ENCODE measurements around the gene CDC5L. TPM values are rescaled to one million over a fixed set of nuclear protein-coding genes. Genes with fewer than 3 reads are reported as not detected.
A peak's percentile ranks its signal among the peaks of the same experiment; 100 is the strongest.
"Not testable (repeated sequence)": the region's sequence is repeated elsewhere in the genome, so short reads cannot be mapped to it uniquely, and the experiment has no call there.

The CDC5L gene
- total and polyA plus RNA-seq, 4 experiments from 2014 or later, result 9.8 to 22.4 (median 19.3) TPM

DNA sequence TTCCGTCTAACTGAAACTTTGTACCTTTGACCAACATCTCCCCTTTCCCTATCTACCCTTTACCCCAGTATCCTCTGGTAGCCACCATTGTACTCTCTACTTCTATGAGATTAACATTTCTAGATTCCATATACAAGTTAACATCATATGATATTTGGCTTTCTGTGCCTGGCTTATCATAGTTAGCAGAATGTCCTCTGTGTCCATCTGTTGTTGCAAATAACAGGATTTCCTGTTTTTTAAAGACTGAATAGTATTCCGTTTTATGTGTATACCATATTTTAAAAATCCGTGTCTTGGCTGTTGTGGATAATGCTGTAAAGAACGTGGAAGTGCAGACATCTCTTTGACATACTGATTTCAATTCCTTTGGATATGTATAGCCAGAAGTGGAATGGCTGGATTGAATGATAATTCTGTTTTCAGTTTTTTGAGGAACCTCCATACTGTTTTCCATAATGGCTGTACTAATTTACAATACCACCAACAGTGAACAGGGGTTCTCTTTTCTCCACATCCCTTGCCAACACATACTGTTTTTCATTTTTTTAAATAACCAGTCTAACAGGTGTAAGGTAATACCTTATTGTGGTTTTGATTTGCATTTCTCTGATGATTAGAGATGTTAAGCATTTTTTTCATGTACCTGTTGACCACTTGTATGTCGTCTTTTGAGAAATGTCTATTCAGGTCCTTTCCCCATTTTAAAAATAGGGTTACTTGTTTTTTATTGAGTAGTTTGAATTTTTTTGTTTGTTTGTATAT lies 53.8 kb downstream of the CDC5L start:
- peaks cover 6 to 18% (median 16%) of the 10 kb centered on the region in 4 donors for H3K4me1 Mint-ChIP-seq
- H3K27me3 ChIP-seq (ENCODE audit: insufficient read depth, low read length), result no peaks in the 10 kb centered on the region
- no peak overlapping the region for H3K27ac Mint-ChIP-seq
- H3K9me3 Mint-ChIP-seq, result peaks cover 4 to 29% (median 22%) of the 10 kb centered on the region in 8 donors
- H3K4me3 ChIP-seq (ENCODE audit: low read length in 2 of 2), result no peak overlapping the region
- intact Hi-C loops (cut with micrococcal nuclease), result no loop called here
- peaks cover 81 to 87% of the 10 kb centered on the region in 2 donors for H3K36me3 Mint-ChIP-seq
- H3K4me1 ChIP-seq (ENCODE audit: insufficient read depth, low read length), result no peaks in the 10 kb centered on the region
- H3K36me3 ChIP-seq (ENCODE audit: insufficient read depth, low read length), result peaks cover 10% of the 10 kb centered on the region
- ChIA-PET POLR2A (ENCODE audit: partially characterized antibody) (no interaction called here), CTCF (ENCODE audit: partially characterized antibody) (interaction anchor here (0.9 kb wide), 1 partner anchor 17 kb away, joined by 3 read pairs; no protein-coding TSS in a partner anchor)
- no peak for DNase-seq
- H3K27ac ChIP-seq (ENCODE audit: low read depth, low read length), result no peak overlapping the region
- peak overlapping the region in 1 of 8 donors; percentile 5 for H3K4me3 Mint-ChIP-seq
- no peaks in the 10 kb centered on the region for H3K27me3 Mint-ChIP-seq
- H3K9me3 ChIP-seq (ENCODE audit: control insufficient read depth in 1 of 2, low read length in 2 of 2), result no peaks in the 10 kb centered on the region

DNA sequence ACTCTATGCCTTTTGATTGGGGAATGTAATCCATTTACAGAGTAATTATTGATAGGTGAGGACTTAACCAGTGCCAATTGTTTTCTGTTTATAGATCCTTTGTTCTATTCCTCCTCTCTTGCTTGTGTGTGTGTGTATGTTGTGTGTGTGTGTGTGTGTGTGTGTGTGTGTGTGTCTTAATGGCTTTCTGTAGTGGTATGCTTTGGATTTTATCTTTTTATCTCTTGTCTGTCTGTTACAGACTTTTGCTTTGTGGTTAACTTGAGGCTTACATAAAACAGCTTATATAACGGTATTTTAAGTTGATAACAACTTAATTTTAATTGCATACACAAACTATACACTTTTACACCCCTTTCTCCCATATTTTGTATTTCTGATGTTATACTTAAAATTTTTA lies 54.7 kb downstream of the CDC5L start:
- Histone ChIP-seq H3K4me3 (ENCODE audit: low read length in 2 of 2) (no peak overlapping the region), H3K4me1 (ENCODE audit: insufficient read depth, low read length) (no peaks in the 10 kb centered on the region), H3K27me3 (ENCODE audit: insufficient read depth, low read length) (no peaks in the 10 kb centered on the region), H3K9me3 (ENCODE audit: control insufficient read depth in 1 of 2, low read length in 2 of 2) (no peaks in the 10 kb centered on the region), H3K27ac (ENCODE audit: low read depth, low read length) (no peak overlapping the region), H3K36me3 (ENCODE audit: insufficient read depth, low read length) (peaks cover 14% of the 10 kb centered on the region)
- no peak overlapping the region for H3K27ac Mint-ChIP-seq
- ChIA-PET POLR2A (ENCODE audit: partially characterized antibody) (no interaction called here), CTCF (ENCODE audit: partially characterized antibody) (interaction anchor here (1.0 kb wide), 1 partner anchor 13 kb away, joined by 4 read pairs; no protein-coding TSS in a partner anchor)
- peaks cover 4 to 29% (median 22%) of the 10 kb centered on the region in 8 donors for H3K9me3 Mint-ChIP-seq
- no peaks in the 10 kb centered on the region for H3K27me3 Mint-ChIP-seq
- DNase-seq, result no peak
- intact Hi-C loops (cut with micrococcal nuclease), result no loop called here
- peaks cover under 1 to 16% (median 11%) of the 10 kb centered on the region in 4 donors for H3K4me1 Mint-ChIP-seq
- peaks cover 79 to 88% of the 10 kb centered on the region in 2 donors for H3K36me3 Mint-ChIP-seq
- no peak overlapping the region for H3K4me3 Mint-ChIP-seq

DNA sequence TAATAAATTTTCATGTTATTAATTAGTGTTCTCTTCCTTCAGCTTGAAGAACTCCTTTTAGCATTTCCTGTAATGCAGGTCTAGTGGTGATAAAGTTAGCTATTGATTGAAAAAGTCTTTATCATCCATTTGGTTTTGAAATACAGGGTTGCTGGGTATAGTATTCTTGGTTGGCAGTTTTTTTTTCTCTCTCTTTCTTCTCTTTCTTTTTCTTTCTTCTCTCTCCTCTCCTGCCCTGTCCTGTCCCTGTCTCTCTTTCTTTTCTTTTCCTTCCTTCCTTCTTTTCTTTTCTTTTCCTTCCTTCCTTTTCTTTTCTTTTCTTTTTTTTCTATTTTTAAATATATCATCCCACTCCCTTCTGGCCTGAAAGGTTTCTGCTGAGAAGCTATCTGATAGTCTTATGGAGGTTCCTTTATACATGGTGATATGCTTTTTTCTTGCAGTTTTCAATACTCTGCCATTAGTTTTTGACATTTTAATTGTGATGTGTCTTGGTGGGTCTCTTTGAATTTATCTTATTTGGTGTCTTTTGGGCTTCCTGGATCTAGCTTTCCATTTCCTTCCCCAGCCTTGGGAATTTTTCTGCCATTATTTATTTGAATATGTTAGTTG lies 55.4 kb downstream of the CDC5L start:
- POLR2A ChIA-PET (ENCODE audit: partially characterized antibody), result no interaction called here
- Histone ChIP-seq H3K4me1 (ENCODE audit: insufficient read depth, low read length) (no peaks in the 10 kb centered on the region), H3K27ac (ENCODE audit: low read depth, low read length) (no peak overlapping the region), H3K36me3 (ENCODE audit: insufficient read depth, low read length) (peaks cover 17% of the 10 kb centered on the region), H3K27me3 (ENCODE audit: insufficient read depth, low read length) (no peaks in the 10 kb centered on the region), H3K4me3 (ENCODE audit: low read length in 2 of 2) (no peak overlapping the region), H3K9me3 (ENCODE audit: control insufficient read depth in 1 of 2, low read length in 2 of 2) (no peaks in the 10 kb centered on the region)
- H3K4me1 Mint-ChIP-seq, result peaks cover 0 to 15% (median 9%) of the 10 kb centered on the region in 4 donors
- H3K27ac Mint-ChIP-seq, result no peak overlapping the region
- H3K27me3 Mint-ChIP-seq, result no peaks in the 10 kb centered on the region
- intact Hi-C loops (cut with micrococcal nuclease), result no loop called here
- no peak for DNase-seq
- peaks cover 78 to 89% of the 10 kb centered on the region in 2 donors for H3K36me3 Mint-ChIP-seq
- CTCF ChIA-PET (ENCODE audit: partially characterized antibody), result interaction anchor here (0.6 to 1.5 kb wide), 3 partner anchors 8 to 266 kb away, joined by 3 to 4 read pairs (median 3); no protein-coding TSS in a partner anchor
- H3K9me3 Mint-ChIP-seq, result peaks cover 4 to 29% (median 22%) of the 10 kb centered on the region in 8 donors
- no peak overlapping the region for H3K4me3 Mint-ChIP-seq

DNA sequence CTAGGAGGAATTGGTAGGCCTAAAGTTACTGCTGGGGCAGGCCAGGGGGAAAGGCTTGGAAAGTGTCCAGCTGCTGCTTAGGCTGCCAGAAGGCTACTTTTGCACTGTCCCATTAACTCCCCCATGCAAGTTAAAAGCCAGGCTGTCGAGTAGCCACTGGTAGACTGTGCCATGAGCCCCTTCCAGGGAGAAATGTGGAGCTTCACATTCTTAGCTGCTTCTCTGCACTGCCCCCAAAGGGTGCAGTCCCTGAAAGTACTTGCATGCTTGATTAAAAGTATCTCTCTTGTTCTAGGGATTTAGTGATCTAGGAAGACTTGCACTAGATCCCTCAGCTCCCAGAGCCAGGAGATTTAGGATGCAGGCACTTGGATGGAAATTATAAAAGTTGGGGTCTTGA lies 57.3 kb downstream of the CDC5L start:
- peaks cover 0 to 14% (median 7%) of the 10 kb centered on the region in 4 donors for H3K4me1 Mint-ChIP-seq
- H3K4me1 ChIP-seq (ENCODE audit: insufficient read depth, low read length), result no peaks in the 10 kb centered on the region
- ChIA-PET CTCF (ENCODE audit: partially characterized antibody) (interaction anchor here (2.3 to 3.7 kb wide), 2 partner anchors 12 to 31 kb away, joined by 7 to 19 read pairs; no protein-coding TSS in a partner anchor), POLR2A (ENCODE audit: partially characterized antibody) (interaction anchor here (1.2 kb wide), 1 partner anchor 57 kb away, joined by 4 read pairs; the partner anchor contains the start of gene CDC5L)
- peaks cover 4 to 29% (median 22%) of the 10 kb centered on the region in 8 donors for H3K9me3 Mint-ChIP-seq
- H3K4me3 Mint-ChIP-seq, result no peak overlapping the region
- intact Hi-C loops (cut with micrococcal nuclease), result no loop called here
- no peak overlapping the region for H3K27ac ChIP-seq (ENCODE audit: low read depth, low read length)
- DNase-seq, result no peak
- no peaks in the 10 kb centered on the region for H3K27me3 Mint-ChIP-seq
- no peaks in the 10 kb centered on the region for H3K27me3 ChIP-seq (ENCODE audit: insufficient read depth, low read length)
- no peaks in the 10 kb centered on the region for H3K9me3 ChIP-seq (ENCODE audit: control insufficient read depth in 1 of 2, low read length in 2 of 2)
- peaks cover 67 to 78% of the 10 kb centered on the region in 2 donors for H3K36me3 Mint-ChIP-seq
- H3K27ac Mint-ChIP-seq, result no peak overlapping the region
- H3K36me3 ChIP-seq (ENCODE audit: insufficient read depth, low read length), result peaks cover 17% of the 10 kb centered on the region
- no peak overlapping the region for H3K4me3 ChIP-seq (ENCODE audit: low read length in 2 of 2)

DNA sequence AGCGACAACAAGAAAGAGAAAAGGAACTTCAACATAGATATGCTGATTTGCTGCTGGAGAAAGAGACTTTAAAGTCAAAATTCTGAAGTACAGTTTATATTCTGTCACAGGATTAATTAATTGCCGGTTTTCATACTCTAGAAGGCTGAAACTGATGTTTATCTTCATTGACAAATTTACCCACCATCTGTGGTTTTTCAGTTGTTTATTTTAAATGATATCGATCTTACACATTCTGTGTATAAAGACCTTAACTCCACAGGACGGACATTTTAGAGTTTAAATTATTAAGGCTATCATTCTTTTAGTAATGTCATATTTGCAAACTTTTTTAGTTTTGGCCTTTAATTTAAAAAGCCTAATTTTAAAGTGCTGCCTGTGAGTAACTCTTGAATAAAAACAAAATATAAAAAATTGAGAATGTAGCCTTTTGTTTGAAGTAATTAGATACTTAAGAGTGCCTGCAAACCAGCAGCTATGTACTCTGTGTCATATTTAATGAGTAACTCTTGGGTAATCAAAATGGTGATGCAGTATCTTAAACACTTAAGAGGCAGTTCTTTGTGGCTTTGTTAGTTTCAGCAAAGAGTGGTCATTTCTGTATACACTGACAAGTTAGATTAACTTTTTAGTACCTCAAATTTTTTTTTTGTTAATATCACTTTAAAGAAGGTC lies 59.3 kb downstream of the CDC5L start:
- intact Hi-C loops (cut with micrococcal nuclease), result no loop called here
- no peak overlapping the region for H3K27ac ChIP-seq (ENCODE audit: low read depth, low read length)
- H3K4me1 ChIP-seq (ENCODE audit: insufficient read depth, low read length), result no peaks in the 10 kb centered on the region
- peaks cover 54 to 67% of the 10 kb centered on the region in 2 donors for H3K36me3 Mint-ChIP-seq
- H3K4me1 Mint-ChIP-seq, result peaks cover 0 to 9% (median 5%) of the 10 kb centered on the region in 4 donors
- H3K9me3 ChIP-seq (ENCODE audit: control insufficient read depth in 1 of 2, low read length in 2 of 2), result no peaks in the 10 kb centered on the region
- peaks cover 0 to 19% (median 15%) of the 10 kb centered on the region in 8 donors for H3K9me3 Mint-ChIP-seq
- H3K27me3 ChIP-seq (ENCODE audit: insufficient read depth, low read length), result no peaks in the 10 kb centered on the region
- peak overlapping the region in 1 of 7 donors; percentile 12 for H3K27ac Mint-ChIP-seq
- no peaks in the 10 kb centered on the region for H3K27me3 Mint-ChIP-seq
- H3K36me3 ChIP-seq (ENCODE audit: insufficient read depth, low read length), result peaks cover 17% of the 10 kb centered on the region
- POLR2A ChIA-PET (ENCODE audit: partially characterized antibody), result no interaction called here
- CTCF ChIA-PET (ENCODE audit: partially characterized antibody), result interaction anchor here (0.9 to 3.7 kb wide), 4 partner anchors 10 to 29 kb away, joined by 3 to 19 read pairs (median 5); no protein-coding TSS in a partner anchor
- no peak for DNase-seq
- H3K4me3 Mint-ChIP-seq, result no peak overlapping the region
- no peak overlapping the region for H3K4me3 ChIP-seq (ENCODE audit: low read length in 2 of 2)

DNA sequence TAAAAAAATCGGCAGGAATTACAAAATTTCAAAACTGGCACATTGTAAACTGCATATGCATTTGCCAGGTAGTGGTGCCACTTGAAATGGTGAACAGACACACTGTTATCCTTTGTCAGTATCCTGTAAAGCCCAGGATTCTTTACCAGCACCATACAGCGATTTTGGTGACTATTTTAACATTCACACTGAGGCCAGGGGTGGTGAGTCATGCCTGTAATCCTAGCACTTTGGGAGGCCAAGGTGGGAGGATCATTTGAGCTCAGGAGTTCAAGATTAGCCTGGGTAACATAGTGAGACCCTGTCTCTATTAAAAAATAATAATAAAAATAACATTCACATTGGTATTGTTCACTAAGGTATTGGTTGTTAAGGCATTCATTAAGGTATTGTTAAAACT lies 61.7 kb downstream of the CDC5L start:
- H3K4me3 Mint-ChIP-seq; H3K4me1 Mint-ChIP-seq; H3K4me3 ChIP-seq (ENCODE audit: low read length in 2 of 2); DNase-seq; intact Hi-C loops (cut with micrococcal nuclease); H3K9me3 Mint-ChIP-seq; H3K9me3 ChIP-seq (ENCODE audit: control insufficient read depth in 1 of 2, low read length in 2 of 2); H3K27ac Mint-ChIP-seq; H3K4me1 ChIP-seq (ENCODE audit: insufficient read depth, low read length); H3K27me3 ChIP-seq (ENCODE audit: insufficient read depth, low read length); H3K27me3 Mint-ChIP-seq; POLR2A ChIA-PET (ENCODE audit: partially characterized antibody); H3K27ac ChIP-seq (ENCODE audit: low read depth, low read length); CTCF ChIA-PET (ENCODE audit: partially characterized antibody): not testable (repeated sequence)
- peaks cover 17% of the 10 kb centered on the region for H3K36me3 ChIP-seq (ENCODE audit: insufficient read depth, low read length)
- H3K36me3 Mint-ChIP-seq, result peaks cover 34 to 57% of the 10 kb centered on the region in 2 donors

All from CD4-positive, alpha-beta memory T cell (primary cell).